Keratinocyte (primary cell): ENCODE results near the gene HMX3.

Source experiments
- EZH2 ChIP-seq: IDR thresholded peaks from one replicate; pipeline ENCODE4 v1.6.1; 2012; ENCODE audit warnings: inconsistent platforms, mild to moderate bottlenecking, low read length, moderate library complexity
- TF ChIP-seq, protein P1 (sequence below), 3 experiments: IDR thresholded peaks in 1 of 3; conservative IDR thresholded peaks in 1 of 3; optimal IDR thresholded peaks in 1 of 3; 2 replicates in 2 of 3; 3 replicates in 1 of 3; pipeline versions ENCODE3 to v1.5.1; 2011; ENCODE audit warnings: low read length in 3 of 3, mild to moderate bottlenecking in 3 of 3, moderate library complexity in 2 of 3, control low read depth in 1 of 3, inconsistent platforms in 1 of 3; ENCODE audit not compliant: insufficient read depth in 2 of 3; ENCODE audit errors: extremely low read depth in 1 of 3

DNA sequence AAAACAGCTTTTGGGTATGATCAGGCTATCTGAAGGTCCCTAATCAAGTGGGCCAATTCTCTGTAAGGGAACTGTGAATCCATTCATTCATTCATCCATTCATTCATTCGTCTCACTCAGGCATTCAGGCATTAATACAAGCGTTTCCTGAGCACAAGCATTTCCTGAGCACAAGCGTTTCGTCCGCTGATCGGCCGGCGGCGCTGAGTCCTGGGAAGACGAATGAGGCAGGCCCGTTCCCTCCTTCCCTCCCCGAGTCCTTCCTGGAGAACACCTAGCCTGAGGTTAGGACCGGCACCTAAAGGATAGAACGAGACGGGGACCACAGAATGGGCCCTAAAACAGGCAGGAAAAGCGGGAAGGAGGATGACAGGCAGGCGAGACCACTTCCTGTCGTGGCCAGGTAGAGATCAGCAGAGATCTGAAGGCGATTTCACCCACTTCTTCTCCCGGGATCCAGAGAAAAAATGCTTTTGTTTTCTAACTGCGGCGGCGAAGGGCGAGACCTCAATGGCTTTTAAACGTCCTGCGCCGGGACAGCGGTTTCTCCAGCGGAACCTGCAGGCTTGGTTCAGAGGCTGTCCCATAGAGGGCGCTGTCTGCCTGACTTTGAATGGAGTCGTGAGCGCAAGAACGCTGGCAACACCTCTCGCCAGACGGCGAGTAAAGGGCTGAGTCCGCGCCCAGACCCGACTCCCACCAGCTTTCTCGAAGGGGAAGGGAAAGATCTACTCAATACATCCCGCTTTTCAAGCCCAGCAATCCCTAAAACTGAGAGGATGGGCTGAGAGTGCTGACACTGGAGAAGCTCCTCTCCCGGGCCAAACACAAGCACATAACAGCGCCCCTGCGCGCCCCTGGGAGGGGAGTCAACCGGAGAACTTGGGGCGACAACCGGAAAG is 2.9 kb upstream of the HMX3 start:
- TF ChIP-seq, protein P1, sequence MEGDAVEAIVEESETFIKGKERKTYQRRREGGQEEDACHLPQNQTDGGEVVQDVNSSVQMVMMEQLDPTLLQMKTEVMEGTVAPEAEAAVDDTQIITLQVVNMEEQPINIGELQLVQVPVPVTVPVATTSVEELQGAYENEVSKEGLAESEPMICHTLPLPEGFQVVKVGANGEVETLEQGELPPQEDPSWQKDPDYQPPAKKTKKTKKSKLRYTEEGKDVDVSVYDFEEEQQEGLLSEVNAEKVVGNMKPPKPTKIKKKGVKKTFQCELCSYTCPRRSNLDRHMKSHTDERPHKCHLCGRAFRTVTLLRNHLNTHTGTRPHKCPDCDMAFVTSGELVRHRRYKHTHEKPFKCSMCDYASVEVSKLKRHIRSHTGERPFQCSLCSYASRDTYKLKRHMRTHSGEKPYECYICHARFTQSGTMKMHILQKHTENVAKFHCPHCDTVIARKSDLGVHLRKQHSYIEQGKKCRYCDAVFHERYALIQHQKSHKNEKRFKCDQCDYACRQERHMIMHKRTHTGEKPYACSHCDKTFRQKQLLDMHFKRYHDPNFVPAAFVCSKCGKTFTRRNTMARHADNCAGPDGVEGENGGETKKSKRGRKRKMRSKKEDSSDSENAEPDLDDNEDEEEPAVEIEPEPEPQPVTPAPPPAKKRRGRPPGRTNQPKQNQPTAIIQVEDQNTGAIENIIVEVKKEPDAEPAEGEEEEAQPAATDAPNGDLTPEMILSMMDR (optimal IDR thresholded peaks at IDR 0.05 in 1 of 3, IDR thresholded peaks at IDR 0.05 in 1 of 3, conservative IDR thresholded peaks at IDR 0.05 in 1 of 3; ENCODE audit: extremely low read depth in 1 of 3, insufficient read depth in 2 of 3, low read length in 3 of 3) = peak; percentile 90 to 96 (median 90)
- TF ChIP-seq EZH2 = no peak
